ENCODE measurements around the gene NPAS3.
A peak's percentile ranks its signal among the peaks of the same experiment; 100 is the strongest.

The NPAS3 gene

DNA sequence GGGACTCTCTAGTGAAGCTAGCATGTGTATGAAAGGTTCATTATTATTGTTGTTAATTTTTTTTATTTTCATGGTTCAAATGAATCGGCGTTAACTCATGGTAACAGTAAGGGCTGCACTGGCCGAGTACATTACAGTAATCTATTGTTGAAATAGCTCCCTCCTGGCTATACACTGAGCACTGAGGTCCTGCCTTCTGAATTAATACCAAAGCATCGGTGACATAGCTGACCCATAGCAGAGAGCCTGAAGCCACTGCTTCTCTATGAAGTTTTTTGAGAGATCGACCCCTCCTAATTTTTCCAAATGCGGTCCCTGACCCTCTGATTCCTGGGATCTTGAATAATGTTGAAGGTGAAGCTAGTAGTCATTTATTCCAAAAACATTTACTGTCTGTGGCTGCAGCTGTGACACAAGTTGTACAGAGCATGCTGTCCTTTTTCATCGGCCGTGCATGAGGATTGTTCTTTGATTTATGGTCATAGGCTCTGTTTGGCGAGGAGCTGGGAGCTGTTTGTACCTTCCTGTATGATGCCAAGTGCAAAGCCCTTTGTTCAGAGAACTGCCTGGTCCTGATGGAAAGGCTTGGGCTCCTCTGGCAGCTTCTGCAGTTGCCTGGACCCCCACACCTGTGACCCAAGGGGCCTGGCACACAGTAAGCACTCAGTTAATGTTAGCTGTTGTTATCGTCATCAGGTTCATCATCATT lies 525.7 kb downstream of the NPAS3 start:
- Mint-ChIP-seq H3K27ac (peak overlapping the region in 1 of 3 experiments; percentile 12), H3K4me3 (no peak overlapping the region), H3K4me1 (peaks cover 20% of the 10 kb centered on the region), H3K27me3 (ENCODE audit: low read depth) (no peaks in the 10 kb centered on the region), H3K36me3 (ENCODE audit: low read depth) (no peaks in the 10 kb centered on the region), H3K9me3 (no peaks in the 10 kb centered on the region)
- TF ChIP-seq, protein P1, sequence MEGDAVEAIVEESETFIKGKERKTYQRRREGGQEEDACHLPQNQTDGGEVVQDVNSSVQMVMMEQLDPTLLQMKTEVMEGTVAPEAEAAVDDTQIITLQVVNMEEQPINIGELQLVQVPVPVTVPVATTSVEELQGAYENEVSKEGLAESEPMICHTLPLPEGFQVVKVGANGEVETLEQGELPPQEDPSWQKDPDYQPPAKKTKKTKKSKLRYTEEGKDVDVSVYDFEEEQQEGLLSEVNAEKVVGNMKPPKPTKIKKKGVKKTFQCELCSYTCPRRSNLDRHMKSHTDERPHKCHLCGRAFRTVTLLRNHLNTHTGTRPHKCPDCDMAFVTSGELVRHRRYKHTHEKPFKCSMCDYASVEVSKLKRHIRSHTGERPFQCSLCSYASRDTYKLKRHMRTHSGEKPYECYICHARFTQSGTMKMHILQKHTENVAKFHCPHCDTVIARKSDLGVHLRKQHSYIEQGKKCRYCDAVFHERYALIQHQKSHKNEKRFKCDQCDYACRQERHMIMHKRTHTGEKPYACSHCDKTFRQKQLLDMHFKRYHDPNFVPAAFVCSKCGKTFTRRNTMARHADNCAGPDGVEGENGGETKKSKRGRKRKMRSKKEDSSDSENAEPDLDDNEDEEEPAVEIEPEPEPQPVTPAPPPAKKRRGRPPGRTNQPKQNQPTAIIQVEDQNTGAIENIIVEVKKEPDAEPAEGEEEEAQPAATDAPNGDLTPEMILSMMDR (IDR thresholded peaks at IDR 0.05; ENCODE audit: unreplicated experiment in 3 of 3) = no peak

DNA sequence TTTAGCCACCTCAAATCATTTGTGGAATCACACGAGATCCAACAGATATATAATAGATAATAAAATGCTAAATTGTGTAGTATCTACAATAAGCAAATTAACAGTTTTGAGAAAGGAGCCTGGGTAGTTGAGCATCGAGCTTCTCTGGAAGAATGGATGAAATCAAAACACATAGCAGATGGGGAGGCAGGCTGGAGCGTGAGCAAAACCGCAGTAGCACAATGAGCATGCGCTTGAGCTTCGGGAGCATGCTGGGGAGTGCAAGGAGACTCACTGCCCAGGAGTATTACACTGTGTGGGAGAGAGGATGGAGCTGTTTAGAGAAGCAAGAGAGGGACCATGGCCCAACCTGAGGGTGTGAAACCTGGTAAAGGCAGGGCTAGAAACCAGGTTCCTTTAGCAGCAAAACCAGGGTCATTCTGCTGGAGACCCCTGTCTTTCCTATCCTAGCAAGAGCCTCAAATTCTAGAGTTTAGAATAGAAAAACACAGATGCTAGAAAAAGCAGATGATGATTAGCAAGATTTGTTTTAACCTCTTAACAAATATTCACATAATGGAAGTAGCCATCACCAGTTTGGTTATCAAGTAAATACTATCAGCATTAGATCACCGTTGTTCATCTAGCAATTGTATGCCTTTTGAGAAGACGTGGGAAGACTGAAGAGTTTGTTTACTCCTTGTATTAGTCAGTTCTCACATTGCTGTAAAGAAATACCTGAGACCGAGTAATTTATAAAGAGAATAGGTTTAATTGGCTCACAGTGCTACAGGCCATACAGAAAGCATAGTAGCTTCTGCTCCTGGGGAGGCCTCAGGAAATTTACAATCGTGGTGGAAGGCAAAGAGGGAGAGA lies 527.4 kb downstream of the NPAS3 start:
- H3K36me3 Mint-ChIP-seq (ENCODE audit: low read depth) = no peaks in the 10 kb centered on the region
- no peak overlapping the region for H3K27ac Mint-ChIP-seq
- H3K27me3 Mint-ChIP-seq (ENCODE audit: low read depth) = no peaks in the 10 kb centered on the region
- H3K4me3 Mint-ChIP-seq = no peak overlapping the region
- H3K4me1 Mint-ChIP-seq = peaks cover 7% of the 10 kb centered on the region
- TF ChIP-seq, protein P1 (IDR thresholded peaks at IDR 0.05; ENCODE audit: unreplicated experiment in 3 of 3) = no peak
- H3K9me3 Mint-ChIP-seq = no peaks in the 10 kb centered on the region

DNA sequence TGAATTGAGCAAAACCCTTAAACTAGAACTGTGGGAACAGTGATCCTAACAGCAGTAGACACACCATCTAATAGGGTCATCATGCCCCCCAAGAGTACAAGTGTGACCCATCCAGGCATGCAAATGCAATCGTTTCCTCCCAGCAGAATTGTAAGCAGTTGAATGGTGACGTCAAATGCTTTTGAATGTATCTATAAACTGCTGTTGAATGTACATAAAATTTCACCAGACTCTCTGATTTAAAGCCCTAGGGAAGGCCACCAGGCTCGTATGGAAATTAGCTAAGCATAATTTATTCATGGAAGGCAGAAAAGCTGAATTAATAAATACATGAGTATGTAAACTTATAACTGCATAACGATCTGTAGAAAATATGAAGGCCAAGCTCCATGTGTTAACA lies 529.3 kb downstream of the NPAS3 start:
- Mint-ChIP-seq H3K36me3 (ENCODE audit: low read depth) (no peaks in the 10 kb centered on the region), H3K4me3 (no peak overlapping the region), H3K27me3 (ENCODE audit: low read depth) (no peaks in the 10 kb centered on the region), H3K27ac (no peak overlapping the region), H3K9me3 (no peaks in the 10 kb centered on the region), H3K4me1 (no peaks in the 10 kb centered on the region)
- TF ChIP-seq, protein P1 (IDR thresholded peaks at IDR 0.05; ENCODE audit: unreplicated experiment in 3 of 3) = no peak

DNA sequence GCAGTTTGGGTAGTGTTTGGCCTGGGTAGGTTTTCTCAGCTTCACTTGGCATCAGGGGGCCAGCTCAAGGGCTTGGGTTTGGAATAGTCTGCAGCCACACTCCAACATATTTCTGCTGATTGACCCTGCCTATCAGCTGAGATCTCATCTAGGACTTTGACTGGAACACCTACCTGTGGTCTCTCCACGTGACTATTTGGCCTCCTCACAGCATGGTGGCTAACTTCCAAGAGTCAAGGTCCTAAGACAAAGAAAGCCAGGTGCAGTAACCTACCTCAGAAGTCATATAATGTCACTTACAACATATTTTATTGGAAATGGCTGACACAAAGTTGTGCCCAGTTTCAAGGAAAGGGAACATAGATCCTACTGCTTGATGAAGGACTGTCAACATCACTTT lies 531.2 kb downstream of the NPAS3 start:
- H3K9me3 Mint-ChIP-seq = no peaks in the 10 kb centered on the region
- H3K27ac Mint-ChIP-seq = no peak overlapping the region
- H3K4me1 Mint-ChIP-seq = no peaks in the 10 kb centered on the region
- TF ChIP-seq, protein P1 (IDR thresholded peaks at IDR 0.05; ENCODE audit: unreplicated experiment in 3 of 3) = no peak
- no peak overlapping the region for H3K4me3 Mint-ChIP-seq
- no peaks in the 10 kb centered on the region for H3K36me3 Mint-ChIP-seq (ENCODE audit: low read depth)
- no peaks in the 10 kb centered on the region for H3K27me3 Mint-ChIP-seq (ENCODE audit: low read depth)

DNA sequence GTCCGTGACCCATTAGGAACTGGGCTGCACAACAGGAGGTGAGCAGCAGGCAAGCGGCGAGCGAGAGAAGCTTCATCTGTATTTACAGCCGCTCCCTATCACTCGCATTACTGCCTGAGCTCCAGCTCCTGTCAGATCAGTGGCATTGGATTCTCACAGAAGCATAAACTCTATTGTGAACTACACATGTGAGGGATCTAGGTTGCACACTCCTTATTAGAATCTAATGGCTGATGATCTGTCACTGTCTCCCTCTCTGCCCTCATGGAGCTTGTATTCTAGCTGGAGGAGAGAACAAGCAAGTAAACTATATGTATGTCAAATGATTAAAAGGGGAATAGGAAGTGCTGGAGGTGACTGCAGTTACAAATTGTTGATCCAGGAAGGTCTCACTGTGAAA lies 533.1 kb downstream of the NPAS3 start:
- Mint-ChIP-seq H3K4me3 (no peak overlapping the region), H3K9me3 (no peaks in the 10 kb centered on the region), H3K27ac (no peak overlapping the region), H3K36me3 (ENCODE audit: low read depth) (no peaks in the 10 kb centered on the region), H3K4me1 (no peaks in the 10 kb centered on the region), H3K27me3 (ENCODE audit: low read depth) (no peaks in the 10 kb centered on the region)
- TF ChIP-seq, protein P1 (IDR thresholded peaks at IDR 0.05; ENCODE audit: unreplicated experiment in 3 of 3) = no peak

All from nephron (organoid).